Stimulated activated naive B cell treated with anti-CD40 and anti-IgM and Interleukin-4, amounts not matched to agents 10 μg/mL and 1 μg/mL and 100 μg/mL, for 72 hours (primary cell): ENCODE results near the gene MVB12B.
A peak's percentile ranks its signal among the peaks of the same experiment; 100 is the strongest.

Experiments
- ATAC-seq, 2 donors: fragments of 150-1000 bp; cut with Tn5 transposase; replicated peaks; 2 replicates each; pipeline ENCODE4 v1.10.0; 2021; ENCODE audit warnings: moderate library complexity in 1 of 2
- DNase-seq: peaks from one replicate; pipeline ENCODE4 v3.0.0; 2021
- H3K27ac Mint-ChIP-seq: one replicate; pipeline ENCODE4 v1.8.0; 2022; ENCODE audit warnings: mild to moderate bottlenecking, mixed read lengths
- H3K27me3 Mint-ChIP-seq, 2 donors: one replicate each; pipeline ENCODE4 v1.8.0; 2022; ENCODE audit warnings: mixed read lengths in 2 of 2
- H3K36me3 Mint-ChIP-seq, 2 donors: one replicate each; pipeline ENCODE4 v1.8.0; 2022; ENCODE audit warnings: mixed read lengths in 2 of 2, mild to moderate bottlenecking in 1 of 2
- H3K4me1 Mint-ChIP-seq, 2 donors: one replicate each; pipeline ENCODE4 v1.8.0; 2022; ENCODE audit warnings: mixed read lengths in 2 of 2, mild to moderate bottlenecking in 1 of 2
- H3K4me3 Mint-ChIP-seq, 2 donors: one replicate each; pipeline ENCODE4 v1.8.0; 2022; ENCODE audit warnings: mild to moderate bottlenecking in 2 of 2, mixed read lengths in 2 of 2, moderate library complexity in 1 of 2
- H3K9me3 Mint-ChIP-seq, 2 donors: one replicate each; pipeline ENCODE4 v1.8.0; 2022; ENCODE audit warnings: mixed read lengths in 2 of 2, mild to moderate bottlenecking in 1 of 2

MVB12B gene

GRCh38 chr9:126516936-126517832 lies 190.6 kb downstream of the MVB12B start:
- H3K27ac Mint-ChIP-seq = peak overlapping the region; percentile 92
- no peaks in the 10 kb centered on the region for H3K9me3 Mint-ChIP-seq
- peak; percentile 58 for DNase-seq
- peaks cover 18 to 36% of the 10 kb centered on the region in 2 donors for H3K4me1 Mint-ChIP-seq
- ATAC-seq = peak; percentile 80 to 86
- peaks cover 23 to 49% of the 10 kb centered on the region in 2 donors for H3K27me3 Mint-ChIP-seq
- no peaks in the 10 kb centered on the region for H3K36me3 Mint-ChIP-seq
- peak overlapping the region; percentile 81 to 87 for H3K4me3 Mint-ChIP-seq

- Mint-ChIP-seq H3K4me3 (peak overlapping the region in 1 of 2 donors; percentile 87), H3K27ac (no peak overlapping the region), H3K4me1 (peaks cover 19 to 37% of the 10 kb centered on the region in 2 donors), H3K9me3 (no peaks in the 10 kb centered on the region), H3K27me3 (peaks cover 21 to 49% of the 10 kb centered on the region in 2 donors), H3K36me3 (no peaks in the 10 kb centered on the region)
- DNase-seq (no peak), ATAC-seq (no peak)
Observed at GRCh38 chr9:126517833-126518356, 191.3 kb downstream of the MVB12B start.

GRCh38 chr9:126518763-126519162 lies 192.1 kb downstream of the MVB12B start:
- Mint-ChIP-seq H3K9me3 (no peaks in the 10 kb centered on the region), H3K36me3 (no peaks in the 10 kb centered on the region), H3K4me3 (no peak overlapping the region), H3K27me3 (peaks cover 17 to 45% of the 10 kb centered on the region in 2 donors), H3K4me1 (peaks cover 19 to 39% of the 10 kb centered on the region in 2 donors), H3K27ac (no peak overlapping the region)
- DNase-seq (no peak), ATAC-seq (no peak)

- no peak overlapping the region for H3K4me3 Mint-ChIP-seq
- no peaks in the 10 kb centered on the region for H3K9me3 Mint-ChIP-seq
- peaks cover 27 to 43% of the 10 kb centered on the region in 2 donors for H3K4me1 Mint-ChIP-seq
- no peak overlapping the region for H3K27ac Mint-ChIP-seq
- no peaks in the 10 kb centered on the region for H3K36me3 Mint-ChIP-seq
- no peak for DNase-seq
- no peak for ATAC-seq
- peaks cover 18 to 53% of the 10 kb centered on the region in 2 donors for H3K27me3 Mint-ChIP-seq
Observed at GRCh38 chr9:126519660-126520420, 193.2 kb downstream of the MVB12B start.

GRCh38 chr9:126520453-126520852 lies 193.8 kb downstream of the MVB12B start:
- no peaks in the 10 kb centered on the region for H3K36me3 Mint-ChIP-seq
- DNase-seq (no peak), ATAC-seq (no peak)
- peaks cover 20 to 54% of the 10 kb centered on the region in 2 donors for H3K27me3 Mint-ChIP-seq
- H3K9me3 Mint-ChIP-seq = no peaks in the 10 kb centered on the region
- peaks cover 32 to 37% of the 10 kb centered on the region in 2 donors for H3K4me1 Mint-ChIP-seq
- no peak overlapping the region for H3K27ac Mint-ChIP-seq
- no peak overlapping the region for H3K4me3 Mint-ChIP-seq

- Mint-ChIP-seq H3K27ac (no peak overlapping the region), H3K27me3 (peaks cover 21 to 50% of the 10 kb centered on the region in 2 donors), H3K4me3 (no peak overlapping the region), H3K36me3 (no peaks in the 10 kb centered on the region), H3K9me3 (no peaks in the 10 kb centered on the region), H3K4me1 (peaks cover 32 to 37% of the 10 kb centered on the region in 2 donors)
- no peak for ATAC-seq
- no peak for DNase-seq
Observed at GRCh38 chr9:126521089-126521488, 194.5 kb downstream of the MVB12B start.

- H3K9me3 Mint-ChIP-seq = no peaks in the 10 kb centered on the region
Observed at GRCh38 chr9:126521551-126521950, 194.9 kb downstream of the MVB12B start.

GRCh38 chr9:126521976-126522590 lies 195.5 kb downstream of the MVB12B start:
- Mint-ChIP-seq H3K9me3 (no peaks in the 10 kb centered on the region), H3K36me3 (no peaks in the 10 kb centered on the region), H3K4me3 (no peak overlapping the region), H3K4me1 (peaks cover 24 to 28% of the 10 kb centered on the region in 2 donors), H3K27me3 (peaks cover 21 to 50% of the 10 kb centered on the region in 2 donors), H3K27ac (no peak overlapping the region)
- DNase-seq (no peak), ATAC-seq (no peak)

More at GRCh38 chr9:126521551-126521950, 194.9 kb downstream of the MVB12B start:
- ATAC-seq (no peak), DNase-seq (no peak)
- Mint-ChIP-seq H3K27ac (no peak overlapping the region), H3K27me3 (peaks cover 21 to 50% of the 10 kb centered on the region in 2 donors), H3K4me1 (peaks cover 30 to 33% of the 10 kb centered on the region in 2 donors), H3K36me3 (no peaks in the 10 kb centered on the region), H3K4me3 (no peak overlapping the region)

- peaks cover 18 to 21% of the 10 kb centered on the region in 2 donors for H3K4me1 Mint-ChIP-seq
- no peak for ATAC-seq
- H3K27me3 Mint-ChIP-seq = peaks cover 21 to 44% of the 10 kb centered on the region in 2 donors
Observed at GRCh38 chr9:126522612-126523356, 196.2 kb downstream of the MVB12B start.

GRCh38 chr9:126523611-126524111 lies 197.0 kb downstream of the MVB12B start:
- ATAC-seq (peak; percentile 63 to 79), DNase-seq (no peak)
- H3K4me1 Mint-ChIP-seq = peaks cover 18% of the 10 kb centered on the region in 2 donors
- peak overlapping the region; percentile 3 for H3K27ac Mint-ChIP-seq
- peak overlapping the region; percentile 48 to 55 for H3K4me3 Mint-ChIP-seq
- no peaks in the 10 kb centered on the region for H3K36me3 Mint-ChIP-seq
- H3K27me3 Mint-ChIP-seq = peaks cover 18 to 39% of the 10 kb centered on the region in 2 donors
- H3K9me3 Mint-ChIP-seq = no peaks in the 10 kb centered on the region

More at GRCh38 chr9:126522612-126523356, 196.2 kb downstream of the MVB12B start:
- Mint-ChIP-seq H3K4me3 (no peak overlapping the region), H3K27ac (no peak overlapping the region), H3K36me3 (no peaks in the 10 kb centered on the region), H3K9me3 (no peaks in the 10 kb centered on the region)
- DNase-seq = no peak

GRCh38 chr9:126524353-126525077 lies 197.9 kb downstream of the MVB12B start:
- H3K27me3 Mint-ChIP-seq = peaks cover 13 to 30% of the 10 kb centered on the region in 2 donors
- no peaks in the 10 kb centered on the region for H3K9me3 Mint-ChIP-seq
- DNase-seq (no peak), ATAC-seq (no peak)
- peaks cover 18 to 24% of the 10 kb centered on the region in 2 donors for H3K4me1 Mint-ChIP-seq
- peak overlapping the region; percentile 48 to 55 for H3K4me3 Mint-ChIP-seq
- H3K27ac Mint-ChIP-seq = no peak overlapping the region
- no peaks in the 10 kb centered on the region for H3K36me3 Mint-ChIP-seq

GRCh38 chr9:126526218-126527108 lies 199.8 kb downstream of the MVB12B start:
- peaks cover 13 to 29% of the 10 kb centered on the region in 2 donors for H3K27me3 Mint-ChIP-seq
- no peak overlapping the region for H3K4me3 Mint-ChIP-seq
- peaks cover 19 to 27% of the 10 kb centered on the region in 2 donors for H3K4me1 Mint-ChIP-seq
- no peaks in the 10 kb centered on the region for H3K36me3 Mint-ChIP-seq
- no peaks in the 10 kb centered on the region for H3K9me3 Mint-ChIP-seq
- H3K27ac Mint-ChIP-seq = no peak overlapping the region
- ATAC-seq (no peak), DNase-seq (no peak)
